ENCODE data around the gene CREBZF. TPM values are rescaled to one million over a fixed set of nuclear protein-coding genes. Genes with fewer than 3 reads are reported as not detected.

CREBZF gene
- total RNA-seq, 1 experiment from 2014 or later = 54.6 TPM

DNA sequence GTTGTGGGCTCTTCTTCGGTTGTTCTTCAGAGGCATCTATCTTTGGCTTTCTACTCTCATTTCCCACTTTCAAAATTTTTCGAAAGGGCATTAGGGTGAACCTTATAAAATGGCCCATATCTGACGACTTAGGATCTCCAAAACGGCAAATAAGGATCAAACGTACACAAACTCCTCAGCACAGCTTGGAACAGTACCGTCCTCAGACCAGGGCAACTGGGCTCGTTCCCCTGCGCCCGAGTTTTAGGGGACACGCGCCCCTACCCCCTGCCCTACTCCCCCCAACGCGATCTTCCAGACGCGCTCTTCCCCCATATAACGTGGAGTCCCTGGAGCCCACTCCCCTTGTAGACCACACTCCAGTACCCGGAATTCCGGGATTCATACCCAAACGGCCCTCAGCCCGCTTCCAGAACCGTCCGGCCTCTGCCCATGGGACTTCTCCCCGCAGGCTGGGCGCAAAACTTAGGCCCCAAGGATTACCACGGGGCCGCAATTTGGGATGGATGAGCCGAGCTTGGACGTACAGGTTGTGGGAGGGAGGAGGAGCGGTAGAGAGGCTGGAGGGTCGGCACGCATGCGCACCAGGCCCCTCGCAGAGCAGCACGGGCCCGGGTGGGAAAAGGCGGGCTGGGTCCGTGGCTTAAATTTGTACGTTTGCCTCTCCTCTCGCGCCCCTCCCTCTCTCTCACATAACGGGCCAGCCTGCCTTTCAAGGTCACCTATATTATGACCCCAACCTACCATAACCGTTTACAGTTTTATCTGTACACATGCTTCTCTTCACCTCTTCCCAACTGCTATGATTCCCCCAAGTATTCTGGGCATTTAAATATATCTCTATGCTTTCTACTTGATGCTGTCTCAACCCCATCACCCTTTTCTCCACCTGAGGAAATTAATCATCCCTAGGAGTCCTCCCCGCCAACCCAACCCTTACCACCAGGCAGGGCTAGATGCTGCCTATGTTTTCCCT, 17.7 kb upstream of the CREBZF start:
- Mint-ChIP-seq H3K9me3 (no peaks in the 10 kb centered on the region), H3K4me3 (no peak overlapping the region), H3K27me3 (ENCODE audit: low read depth) (peaks cover 9% of the 10 kb centered on the region; the same call in 1 of the 2 replicates), H3K27ac (no peak overlapping the region), H3K36me3 (no peaks in the 10 kb centered on the region), H3K4me1 (peaks cover 11% of the 10 kb centered on the region)
- POLR2A ChIA-PET = no interaction called here
- CTCF ChIA-PET = no interaction called here
- no peak for DNase-seq (ENCODE audit: low spot score)
- no peak for ATAC-seq
- TF ChIP-seq, protein P1, sequence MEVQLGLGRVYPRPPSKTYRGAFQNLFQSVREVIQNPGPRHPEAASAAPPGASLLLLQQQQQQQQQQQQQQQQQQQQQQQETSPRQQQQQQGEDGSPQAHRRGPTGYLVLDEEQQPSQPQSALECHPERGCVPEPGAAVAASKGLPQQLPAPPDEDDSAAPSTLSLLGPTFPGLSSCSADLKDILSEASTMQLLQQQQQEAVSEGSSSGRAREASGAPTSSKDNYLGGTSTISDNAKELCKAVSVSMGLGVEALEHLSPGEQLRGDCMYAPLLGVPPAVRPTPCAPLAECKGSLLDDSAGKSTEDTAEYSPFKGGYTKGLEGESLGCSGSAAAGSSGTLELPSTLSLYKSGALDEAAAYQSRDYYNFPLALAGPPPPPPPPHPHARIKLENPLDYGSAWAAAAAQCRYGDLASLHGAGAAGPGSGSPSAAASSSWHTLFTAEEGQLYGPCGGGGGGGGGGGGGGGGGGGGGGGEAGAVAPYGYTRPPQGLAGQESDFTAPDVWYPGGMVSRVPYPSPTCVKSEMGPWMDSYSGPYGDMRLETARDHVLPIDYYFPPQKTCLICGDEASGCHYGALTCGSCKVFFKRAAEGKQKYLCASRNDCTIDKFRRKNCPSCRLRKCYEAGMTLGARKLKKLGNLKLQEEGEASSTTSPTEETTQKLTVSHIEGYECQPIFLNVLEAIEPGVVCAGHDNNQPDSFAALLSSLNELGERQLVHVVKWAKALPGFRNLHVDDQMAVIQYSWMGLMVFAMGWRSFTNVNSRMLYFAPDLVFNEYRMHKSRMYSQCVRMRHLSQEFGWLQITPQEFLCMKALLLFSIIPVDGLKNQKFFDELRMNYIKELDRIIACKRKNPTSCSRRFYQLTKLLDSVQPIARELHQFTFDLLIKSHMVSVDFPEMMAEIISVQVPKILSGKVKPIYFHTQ (CRISPR knock-in tag; IDR thresholded peaks at IDR 0.05) = no peak
- TF ChIP-seq FOXP1 (CRISPR knock-in tag; IDR thresholded peaks at IDR 0.05; ENCODE audit: borderline replicate concordance) = no peak
- TF ChIP-seq PRRX2 (CRISPR knock-in tag; IDR thresholded peaks at IDR 0.05) = no peak
- TF ChIP-seq NR2C2 (CRISPR knock-in tag; IDR thresholded peaks at IDR 0.05) = no peak
- TF ChIP-seq SMAD4 (CRISPR knock-in tag; IDR thresholded peaks at IDR 0.05) = no peak
- TF ChIP-seq, protein P2, sequence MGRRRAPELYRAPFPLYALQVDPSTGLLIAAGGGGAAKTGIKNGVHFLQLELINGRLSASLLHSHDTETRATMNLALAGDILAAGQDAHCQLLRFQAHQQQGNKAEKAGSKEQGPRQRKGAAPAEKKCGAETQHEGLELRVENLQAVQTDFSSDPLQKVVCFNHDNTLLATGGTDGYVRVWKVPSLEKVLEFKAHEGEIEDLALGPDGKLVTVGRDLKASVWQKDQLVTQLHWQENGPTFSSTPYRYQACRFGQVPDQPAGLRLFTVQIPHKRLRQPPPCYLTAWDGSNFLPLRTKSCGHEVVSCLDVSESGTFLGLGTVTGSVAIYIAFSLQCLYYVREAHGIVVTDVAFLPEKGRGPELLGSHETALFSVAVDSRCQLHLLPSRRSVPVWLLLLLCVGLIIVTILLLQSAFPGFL (CRISPR knock-in tag; IDR thresholded peaks at IDR 0.05; ENCODE audit: borderline replicate concordance) = no peak

DNA sequence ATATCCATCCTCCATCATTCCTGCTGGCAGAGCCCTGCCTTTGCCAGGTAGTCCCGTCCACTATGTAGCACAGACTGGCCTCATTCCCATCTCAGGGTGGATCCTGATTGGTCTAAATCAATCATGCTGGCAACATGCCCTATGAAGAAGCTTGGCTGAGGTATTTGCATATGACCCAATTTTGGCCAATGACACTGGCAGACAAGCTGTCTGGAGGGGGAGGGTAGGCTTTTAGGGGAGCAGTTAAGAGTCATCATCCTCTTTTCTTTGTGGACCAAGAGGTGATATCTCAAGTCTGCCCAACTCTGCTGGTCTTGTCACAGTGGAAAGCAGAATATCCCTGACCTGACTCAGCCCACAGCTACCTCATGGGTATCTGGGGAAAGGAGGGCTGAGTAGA, 16.0 kb upstream of the CREBZF start:
- H3K27ac Mint-ChIP-seq = no peak overlapping the region
- ChIA-PET POLR2A (interaction anchor here (0.9 kb wide), 1 partner anchor 11 kb away, joined by 3 read pairs; no protein-coding TSS in a partner anchor), CTCF (interaction anchor here (0.6 to 1.0 kb wide), 3 partner anchors 12 to 175 kb away, joined by 3 to 4 read pairs (median 3); partner anchors contain the start of gene CCDC83)
- H3K27me3 Mint-ChIP-seq (ENCODE audit: low read depth) = peaks cover 9% of the 10 kb centered on the region; the same call in 1 of the 2 replicates
- H3K36me3 Mint-ChIP-seq = no peaks in the 10 kb centered on the region
- no peak overlapping the region for H3K4me3 Mint-ChIP-seq
- no peaks in the 10 kb centered on the region for H3K9me3 Mint-ChIP-seq
- peak; percentile 85 for ATAC-seq
- no peak for DNase-seq (ENCODE audit: low spot score)
- peaks cover 11% of the 10 kb centered on the region for H3K4me1 Mint-ChIP-seq
- TF ChIP-seq IRF2 (CRISPR knock-in tag; IDR thresholded peaks at IDR 0.05; ENCODE audit: borderline replicate concordance, low read depth) (no peak), CBFB (CRISPR knock-in tag; IDR thresholded peaks at IDR 0.05; ENCODE audit: low read depth) (no peak), RELA (CRISPR knock-in tag; IDR thresholded peaks at IDR 0.05; ENCODE audit: borderline replicate concordance) (no peak), ZNF263 (CRISPR knock-in tag; IDR thresholded peaks at IDR 0.05; ENCODE audit: low read depth) (no peak), HMGA2 (CRISPR knock-in tag; IDR thresholded peaks at IDR 0.05) (no peak), TCF7 (CRISPR knock-in tag; IDR thresholded peaks at IDR 0.05; ENCODE audit: low read depth) (no peak)
- TF ChIP-seq, protein P3, sequence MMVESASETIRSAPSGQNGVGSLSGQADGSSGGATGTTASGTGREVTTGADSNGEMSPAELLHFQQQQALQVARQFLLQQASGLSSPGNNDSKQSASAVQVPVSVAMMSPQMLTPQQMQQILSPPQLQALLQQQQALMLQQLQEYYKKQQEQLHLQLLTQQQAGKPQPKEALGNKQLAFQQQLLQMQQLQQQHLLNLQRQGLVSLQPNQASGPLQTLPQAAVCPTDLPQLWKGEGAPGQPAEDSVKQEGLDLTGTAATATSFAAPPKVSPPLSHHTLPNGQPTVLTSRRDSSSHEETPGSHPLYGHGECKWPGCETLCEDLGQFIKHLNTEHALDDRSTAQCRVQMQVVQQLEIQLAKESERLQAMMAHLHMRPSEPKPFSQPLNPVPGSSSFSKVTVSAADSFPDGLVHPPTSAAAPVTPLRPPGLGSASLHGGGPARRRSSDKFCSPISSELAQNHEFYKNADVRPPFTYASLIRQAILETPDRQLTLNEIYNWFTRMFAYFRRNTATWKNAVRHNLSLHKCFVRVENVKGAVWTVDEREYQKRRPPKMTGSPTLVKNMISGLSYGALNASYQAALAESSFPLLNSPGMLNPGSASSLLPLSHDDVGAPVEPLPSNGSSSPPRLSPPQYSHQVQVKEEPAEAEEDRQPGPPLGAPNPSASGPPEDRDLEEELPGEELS (CRISPR knock-in tag; IDR thresholded peaks at IDR 0.05) = no peak
- TF ChIP-seq, protein P4, sequence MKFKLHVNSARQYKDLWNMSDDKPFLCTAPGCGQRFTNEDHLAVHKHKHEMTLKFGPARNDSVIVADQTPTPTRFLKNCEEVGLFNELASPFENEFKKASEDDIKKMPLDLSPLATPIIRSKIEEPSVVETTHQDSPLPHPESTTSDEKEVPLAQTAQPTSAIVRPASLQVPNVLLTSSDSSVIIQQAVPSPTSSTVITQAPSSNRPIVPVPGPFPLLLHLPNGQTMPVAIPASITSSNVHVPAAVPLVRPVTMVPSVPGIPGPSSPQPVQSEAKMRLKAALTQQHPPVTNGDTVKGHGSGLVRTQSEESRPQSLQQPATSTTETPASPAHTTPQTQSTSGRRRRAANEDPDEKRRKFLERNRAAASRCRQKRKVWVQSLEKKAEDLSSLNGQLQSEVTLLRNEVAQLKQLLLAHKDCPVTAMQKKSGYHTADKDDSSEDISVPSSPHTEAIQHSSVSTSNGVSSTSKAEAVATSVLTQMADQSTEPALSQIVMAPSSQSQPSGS (CRISPR knock-in tag; IDR thresholded peaks at IDR 0.05; ENCODE audit: borderline replicate concordance, low read depth) = no peak
- TF ChIP-seq, protein P5, sequence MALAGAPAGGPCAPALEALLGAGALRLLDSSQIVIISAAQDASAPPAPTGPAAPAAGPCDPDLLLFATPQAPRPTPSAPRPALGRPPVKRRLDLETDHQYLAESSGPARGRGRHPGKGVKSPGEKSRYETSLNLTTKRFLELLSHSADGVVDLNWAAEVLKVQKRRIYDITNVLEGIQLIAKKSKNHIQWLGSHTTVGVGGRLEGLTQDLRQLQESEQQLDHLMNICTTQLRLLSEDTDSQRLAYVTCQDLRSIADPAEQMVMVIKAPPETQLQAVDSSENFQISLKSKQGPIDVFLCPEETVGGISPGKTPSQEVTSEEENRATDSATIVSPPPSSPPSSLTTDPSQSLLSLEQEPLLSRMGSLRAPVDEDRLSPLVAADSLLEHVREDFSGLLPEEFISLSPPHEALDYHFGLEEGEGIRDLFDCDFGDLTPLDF (CRISPR knock-in tag; IDR thresholded peaks at IDR 0.05) = no peak
- TF ChIP-seq, protein P6, sequence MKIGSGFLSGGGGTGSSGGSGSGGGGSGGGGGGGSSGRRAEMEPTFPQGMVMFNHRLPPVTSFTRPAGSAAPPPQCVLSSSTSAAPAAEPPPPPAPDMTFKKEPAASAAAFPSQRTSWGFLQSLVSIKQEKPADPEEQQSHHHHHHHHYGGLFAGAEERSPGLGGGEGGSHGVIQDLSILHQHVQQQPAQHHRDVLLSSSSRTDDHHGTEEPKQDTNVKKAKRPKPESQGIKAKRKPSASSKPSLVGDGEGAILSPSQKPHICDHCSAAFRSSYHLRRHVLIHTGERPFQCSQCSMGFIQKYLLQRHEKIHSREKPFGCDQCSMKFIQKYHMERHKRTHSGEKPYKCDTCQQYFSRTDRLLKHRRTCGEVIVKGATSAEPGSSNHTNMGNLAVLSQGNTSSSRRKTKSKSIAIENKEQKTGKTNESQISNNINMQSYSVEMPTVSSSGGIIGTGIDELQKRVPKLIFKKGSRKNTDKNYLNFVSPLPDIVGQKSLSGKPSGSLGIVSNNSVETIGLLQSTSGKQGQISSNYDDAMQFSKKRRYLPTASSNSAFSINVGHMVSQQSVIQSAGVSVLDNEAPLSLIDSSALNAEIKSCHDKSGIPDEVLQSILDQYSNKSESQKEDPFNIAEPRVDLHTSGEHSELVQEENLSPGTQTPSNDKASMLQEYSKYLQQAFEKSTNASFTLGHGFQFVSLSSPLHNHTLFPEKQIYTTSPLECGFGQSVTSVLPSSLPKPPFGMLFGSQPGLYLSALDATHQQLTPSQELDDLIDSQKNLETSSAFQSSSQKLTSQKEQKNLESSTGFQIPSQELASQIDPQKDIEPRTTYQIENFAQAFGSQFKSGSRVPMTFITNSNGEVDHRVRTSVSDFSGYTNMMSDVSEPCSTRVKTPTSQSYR (CRISPR knock-in tag; IDR thresholded peaks at IDR 0.05) = no peak
